NCI-H345 treated with DMSO at 0.1 percent for 48 hours (cell line): ENCODE data around the gene FXYD3.

Experiments
- DNase-seq: peaks from one replicate; lab custom pipeline; 2025; ENCODE audit not compliant: unreplicated experiment; lab: John Stamatoyannopoulos, UW

The FXYD3 gene

GRCh38 chr19:35115177-35115951, at the start of gene FXYD3:
TSS of gene FXYD3 (plus strand) at chr19:35115823. CDS start at chr19:35119377, 3,554 bp downstream.
- DNase-seq, result no peak

GRCh38 chr19:35066121-35066520, 49.5 kb upstream of the FXYD3 start:
- no peak for DNase-seq

GRCh38 chr19:35066691-35067563, 48.7 kb upstream of the FXYD3 start:
- peak; percentile 65 for DNase-seq

- no peak for DNase-seq
These were observed 46.5 kb upstream of the FXYD3 start for GRCh38 chr19:35068941-35069634.

- DNase-seq, result no peak
These were observed 45.9 kb upstream of the FXYD3 start for GRCh38 chr19:35069696-35070095.

- no peak for DNase-seq
These were observed 45.2 kb upstream of the FXYD3 start for GRCh38 chr19:35070471-35070870.

GRCh38 chr19:35073516-35073915, 42.1 kb upstream of the FXYD3 start:
- no peak for DNase-seq

GRCh38 chr19:35073941-35074340, 41.7 kb upstream of the FXYD3 start:
- DNase-seq, result no peak

- no peak for DNase-seq
These were observed 41.0 kb upstream of the FXYD3 start for GRCh38 chr19:35074426-35075201.

- DNase-seq, result no peak
These were observed 40.2 kb upstream of the FXYD3 start for GRCh38 chr19:35075202-35076025.

- no peak for DNase-seq
These were observed 39.6 kb upstream of the FXYD3 start for GRCh38 chr19:35076026-35076370.

GRCh38 chr19:35076657-35077056, 39.0 kb upstream of the FXYD3 start:
- no peak for DNase-seq

- no peak for DNase-seq
These were observed 38.0 kb upstream of the FXYD3 start for GRCh38 chr19:35077411-35078223.

- no peak for DNase-seq
These were observed 35.8 kb upstream of the FXYD3 start for GRCh38 chr19:35079826-35080225.

- DNase-seq, result no peak
These were observed 34.9 kb upstream of the FXYD3 start for GRCh38 chr19:35080613-35081170.

- no peak for DNase-seq
These were observed 34.4 kb upstream of the FXYD3 start for GRCh38 chr19:35081201-35081600.

GRCh38 chr19:35083691-35084508, 31.7 kb upstream of the FXYD3 start:
- DNase-seq, result no peak

- DNase-seq, result no peak
These were observed 31.2 kb upstream of the FXYD3 start for GRCh38 chr19:35084509-35084762.
